ENCODE measurements around the gene MYH9.

DNA sequence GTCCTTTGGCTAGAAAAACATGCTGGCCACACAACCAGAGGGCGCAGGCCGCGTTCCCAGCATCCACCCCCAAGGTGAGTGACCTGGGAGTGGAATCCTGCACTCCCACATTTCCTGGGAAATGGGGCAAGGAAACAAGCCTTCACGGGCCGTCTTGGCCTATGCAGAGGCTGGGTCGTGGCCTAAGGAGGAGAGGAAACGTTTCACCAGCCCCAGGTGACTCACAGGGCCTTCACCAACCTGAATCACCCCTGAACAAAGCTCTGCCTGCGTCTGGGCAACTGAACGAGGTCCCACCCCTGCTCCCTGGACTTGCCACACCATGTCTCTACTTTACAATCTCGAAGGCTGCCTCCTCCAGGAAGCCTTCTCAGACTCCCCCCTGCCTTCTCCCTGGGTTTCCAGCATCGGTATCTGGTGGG, 13.2 kb downstream of the MYH9 start:
- TF ChIP-seq, protein P1, sequence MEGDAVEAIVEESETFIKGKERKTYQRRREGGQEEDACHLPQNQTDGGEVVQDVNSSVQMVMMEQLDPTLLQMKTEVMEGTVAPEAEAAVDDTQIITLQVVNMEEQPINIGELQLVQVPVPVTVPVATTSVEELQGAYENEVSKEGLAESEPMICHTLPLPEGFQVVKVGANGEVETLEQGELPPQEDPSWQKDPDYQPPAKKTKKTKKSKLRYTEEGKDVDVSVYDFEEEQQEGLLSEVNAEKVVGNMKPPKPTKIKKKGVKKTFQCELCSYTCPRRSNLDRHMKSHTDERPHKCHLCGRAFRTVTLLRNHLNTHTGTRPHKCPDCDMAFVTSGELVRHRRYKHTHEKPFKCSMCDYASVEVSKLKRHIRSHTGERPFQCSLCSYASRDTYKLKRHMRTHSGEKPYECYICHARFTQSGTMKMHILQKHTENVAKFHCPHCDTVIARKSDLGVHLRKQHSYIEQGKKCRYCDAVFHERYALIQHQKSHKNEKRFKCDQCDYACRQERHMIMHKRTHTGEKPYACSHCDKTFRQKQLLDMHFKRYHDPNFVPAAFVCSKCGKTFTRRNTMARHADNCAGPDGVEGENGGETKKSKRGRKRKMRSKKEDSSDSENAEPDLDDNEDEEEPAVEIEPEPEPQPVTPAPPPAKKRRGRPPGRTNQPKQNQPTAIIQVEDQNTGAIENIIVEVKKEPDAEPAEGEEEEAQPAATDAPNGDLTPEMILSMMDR (IDR thresholded peaks at IDR 0.05) = no peak
- no peak for TF ChIP-seq POLR2A (IDR thresholded peaks at IDR 0.05)

Measured in esophagus squamous epithelium (tissue), 4 donors.